HG02571 (cell line): ENCODE results near the gene AP1M1.
"Not testable (repeated sequence)": the region's sequence is repeated elsewhere in the genome, so short reads cannot be mapped to it uniquely, and the experiment has no call there.

Source experiments
- ATAC-seq: cut with Tn5 transposase; IDR thresholded peaks from one replicate; pipeline ENCODE4 v1.9.1; 2021; ENCODE audit warnings: mild to moderate bottlenecking, moderate library complexity; ENCODE audit not compliant: unreplicated experiment

AP1M1 gene

DNA sequence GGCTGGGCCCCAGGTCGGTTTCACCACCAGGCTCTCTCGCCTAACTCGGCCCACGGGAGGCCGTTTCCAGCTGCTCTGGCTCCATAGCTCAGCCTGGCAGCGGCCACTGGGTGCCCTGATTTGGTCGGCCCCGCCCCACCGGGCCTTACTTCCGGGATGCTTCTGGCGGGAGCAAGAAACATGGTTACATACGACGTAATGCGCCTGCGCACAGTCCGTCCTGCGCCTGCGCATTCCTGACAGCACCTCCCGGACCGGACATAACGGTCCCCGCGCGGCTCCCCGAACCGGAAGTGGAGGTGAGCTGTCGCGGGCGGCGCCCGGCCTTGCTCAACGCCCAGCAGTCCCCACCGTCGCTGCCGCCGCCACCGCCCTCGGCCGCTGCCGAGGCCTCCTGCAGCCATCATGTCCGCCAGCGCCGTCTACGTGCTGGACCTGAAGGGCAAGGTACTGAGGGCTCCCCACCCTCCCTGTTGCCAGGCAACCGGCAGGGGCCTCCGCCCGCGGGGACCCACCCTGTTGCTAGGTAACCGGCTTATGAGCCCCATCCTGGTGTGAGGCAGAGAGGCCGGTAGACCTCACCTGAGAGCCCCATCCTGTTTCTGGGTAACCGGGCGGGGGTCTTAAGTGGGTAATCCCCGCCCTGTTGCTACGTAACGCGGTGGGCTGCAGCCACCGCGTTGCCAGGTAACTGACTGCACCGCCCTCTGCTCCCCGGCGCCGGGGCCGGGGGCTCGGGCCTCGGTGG is at the start of gene AP1M1:
TSS of gene AP1M1 (plus strand) at position 290 of the 748 bp plus-strand sequence. CDS start at position 406, 116 bp downstream.
- ATAC-seq: peak; percentile 89

DNA sequence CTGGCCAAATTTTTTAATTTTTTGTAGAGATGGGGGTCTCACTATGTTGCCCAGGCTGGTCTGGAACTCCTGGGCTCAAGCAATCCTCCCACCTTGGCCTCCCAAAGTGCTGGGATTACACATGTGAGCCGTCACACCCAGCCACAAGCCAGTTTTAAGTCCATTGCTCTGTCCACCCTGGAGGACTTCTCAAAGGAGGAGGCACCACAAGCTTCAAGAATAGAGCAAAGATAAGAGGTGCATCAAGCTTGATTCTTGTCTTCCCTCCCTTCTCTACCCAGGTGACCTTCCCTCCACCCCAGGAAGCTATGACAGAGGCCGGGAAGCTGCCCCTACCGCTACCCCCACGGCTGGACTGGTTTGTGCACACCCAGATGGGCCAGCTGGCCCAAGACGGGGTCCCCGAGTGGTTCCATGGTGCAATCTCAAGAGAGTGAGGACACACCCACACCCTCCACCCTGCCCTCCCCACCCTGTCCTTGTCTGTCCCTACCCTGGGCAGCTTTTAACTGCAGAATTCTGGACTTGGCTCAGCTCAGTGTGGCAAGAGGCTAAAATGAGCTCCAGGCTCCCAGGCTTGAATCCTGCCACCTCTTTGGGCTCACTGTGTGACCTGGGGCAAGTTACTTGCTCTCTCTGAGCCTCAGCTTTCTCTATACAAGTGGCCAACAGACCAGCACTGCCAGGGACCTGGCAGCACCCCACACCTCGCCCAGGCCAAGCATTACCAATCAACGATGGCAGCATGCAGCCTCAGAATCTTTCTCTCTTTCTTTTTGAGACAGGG is 49.1 kb upstream of the AP1M1 start:
- no peak for ATAC-seq

DNA sequence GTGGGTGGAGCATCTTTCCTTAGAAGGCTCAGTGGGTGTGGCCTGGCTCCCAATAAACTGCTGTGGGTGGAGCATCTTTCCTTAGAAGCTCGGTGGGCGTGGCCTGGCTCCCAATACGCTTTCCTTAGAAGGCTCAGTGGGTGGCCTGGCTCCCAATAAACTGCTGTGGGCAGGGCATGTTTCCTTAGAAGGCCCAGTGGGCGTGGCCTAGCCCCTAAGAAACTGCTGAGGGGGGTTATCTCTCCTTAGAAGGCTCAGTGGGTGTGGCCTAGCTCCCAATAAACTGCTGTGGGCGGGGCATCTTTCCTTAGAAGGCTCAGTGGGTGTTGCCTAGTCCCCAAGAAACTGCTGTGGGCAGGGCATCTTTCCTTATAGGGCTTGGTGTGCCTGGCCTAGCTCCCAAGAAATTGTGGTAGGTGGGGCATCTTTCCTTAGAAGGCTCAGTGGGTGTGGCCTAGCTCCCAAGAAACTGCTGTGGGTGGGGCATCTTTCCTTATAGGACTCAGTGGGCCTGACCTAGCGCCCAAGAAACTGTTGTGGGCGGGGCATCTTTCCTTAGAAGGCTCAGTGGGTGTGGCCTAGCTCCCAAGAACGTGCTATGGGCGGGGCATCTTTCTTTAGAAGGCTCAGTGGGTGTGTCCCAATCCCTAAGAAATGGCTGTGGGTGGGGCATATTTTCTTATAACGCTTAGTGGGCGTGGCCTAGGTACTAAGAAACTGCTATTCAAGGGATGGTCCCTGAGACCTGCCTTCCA is 44.0 kb upstream of the AP1M1 start:
- ATAC-seq: no peak

DNA sequence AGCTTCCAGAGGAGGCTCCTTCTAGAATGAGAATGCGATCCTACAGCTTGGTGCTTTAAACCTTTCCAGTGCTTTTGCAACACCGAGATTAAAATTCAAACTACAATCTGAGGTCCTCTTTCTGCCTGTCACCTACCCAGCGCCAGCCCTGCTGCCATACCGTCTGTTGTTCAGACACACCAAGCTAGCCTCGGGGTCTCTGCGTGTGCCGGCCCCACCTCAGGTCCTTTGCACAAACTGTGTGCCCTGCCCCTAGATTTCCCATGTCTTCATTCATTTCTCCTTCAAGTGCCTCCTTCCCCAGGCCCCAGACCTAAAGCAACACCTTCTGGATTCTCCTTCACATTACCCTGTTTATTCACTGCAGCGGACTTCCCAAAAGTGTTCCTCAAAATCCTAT is 43.2 kb upstream of the AP1M1 start:
- ATAC-seq: no peak

DNA sequence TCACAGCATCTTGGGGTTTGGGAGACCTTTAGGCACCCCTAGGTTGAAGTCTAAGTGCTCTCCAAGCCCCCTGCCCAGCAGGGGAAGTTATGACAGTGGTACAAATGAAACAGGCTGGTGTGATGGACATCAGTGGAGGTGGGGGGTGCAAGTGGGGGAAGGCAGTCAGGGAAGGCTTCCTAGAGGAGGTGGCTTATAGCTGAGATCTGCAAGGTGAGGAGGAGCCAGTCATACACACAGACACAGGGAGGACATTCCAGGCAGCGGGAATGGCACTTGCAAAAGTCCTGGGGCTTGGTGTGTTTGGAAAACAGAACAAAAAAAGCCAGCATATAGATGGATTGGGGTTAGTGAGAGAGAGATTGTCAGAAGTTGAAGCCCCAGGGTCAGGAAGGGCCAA is 42.6 kb upstream of the AP1M1 start:
- ATAC-seq: no peak

DNA sequence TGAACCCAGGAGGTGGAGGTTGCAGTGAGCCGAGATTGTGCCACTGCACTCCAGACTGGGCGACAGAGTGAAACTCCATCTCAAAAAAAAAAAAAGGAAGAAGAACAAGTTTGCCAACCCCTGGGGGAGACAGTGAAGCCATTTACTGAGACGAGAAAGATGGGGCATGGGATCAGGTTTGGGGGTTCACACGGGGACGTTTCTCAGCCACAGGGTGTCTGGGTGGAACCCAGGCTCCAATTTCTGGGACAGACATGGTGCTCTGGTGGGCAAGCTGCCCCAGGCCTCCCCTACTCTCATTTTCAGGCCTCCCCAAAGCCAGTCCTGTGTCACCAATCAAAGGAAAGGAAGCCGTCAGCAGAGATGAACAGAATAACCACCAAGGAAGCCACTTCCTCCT is 40.8 kb upstream of the AP1M1 start:
- no peak for ATAC-seq

DNA sequence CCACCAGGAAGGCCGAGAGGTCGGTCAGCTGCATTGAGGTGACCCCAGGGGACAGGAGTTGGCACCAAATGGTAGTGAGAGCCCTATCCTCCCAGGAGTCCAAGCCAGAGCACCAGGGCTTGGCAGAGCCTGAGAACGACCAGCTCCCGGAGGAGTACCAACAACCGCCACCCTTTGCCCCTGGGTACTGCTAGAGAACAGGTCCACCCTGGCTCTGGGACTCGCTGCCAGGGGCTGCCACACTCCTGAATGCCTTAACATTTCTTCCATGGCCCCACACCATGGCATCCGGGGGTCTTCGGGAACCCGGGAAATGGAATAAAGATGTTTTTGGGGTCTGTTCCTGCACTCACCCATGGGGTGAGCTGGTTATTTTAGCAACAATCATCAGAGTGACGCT is 40.1 kb upstream of the AP1M1 start:
- ATAC-seq: no peak

DNA sequence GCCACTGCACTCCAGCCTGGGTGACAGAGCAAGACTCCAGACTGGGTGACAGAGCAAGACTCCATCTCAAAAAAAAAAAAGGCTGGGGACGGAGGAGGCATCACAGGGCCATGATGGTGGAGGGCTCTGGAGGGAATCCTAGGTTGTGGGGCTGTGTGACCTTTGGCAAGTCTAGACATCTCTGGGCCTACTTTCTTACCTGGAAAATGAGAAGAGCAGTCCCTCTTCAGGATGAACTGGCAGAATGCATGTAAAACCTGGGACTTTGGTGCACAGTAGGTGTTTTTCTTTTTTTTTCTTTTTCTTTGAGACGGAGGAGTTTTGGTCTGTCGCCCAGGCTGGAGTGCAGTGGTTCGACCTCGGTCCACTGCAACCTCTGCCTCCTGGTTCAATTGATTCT is 38.1 kb upstream of the AP1M1 start:
- ATAC-seq: no peak

DNA sequence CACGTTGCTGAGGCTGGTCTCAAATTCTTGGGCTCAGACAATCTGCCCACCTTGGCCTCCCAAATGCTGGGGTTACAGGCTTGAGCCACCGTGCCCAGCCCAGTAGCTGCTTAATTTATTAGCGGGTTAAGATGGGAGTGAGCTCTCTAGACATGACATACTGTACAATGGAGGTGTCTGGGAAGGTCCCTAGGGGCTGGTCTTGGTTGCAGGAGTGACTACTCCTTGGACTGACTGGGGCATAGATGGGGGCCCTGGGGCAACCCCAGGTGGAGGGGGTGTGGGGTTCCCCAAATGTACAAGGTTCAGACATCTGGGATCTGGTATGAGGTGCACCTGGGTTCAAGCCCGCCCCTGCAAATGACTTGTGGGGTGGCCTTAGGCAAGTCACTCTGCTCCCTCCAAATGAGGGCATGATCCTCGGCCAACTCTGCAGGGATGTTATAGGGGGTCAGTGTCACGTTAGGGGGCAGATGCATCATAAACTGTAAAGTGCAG is 37.2 kb upstream of the AP1M1 start:
- ATAC-seq: no peak

DNA sequence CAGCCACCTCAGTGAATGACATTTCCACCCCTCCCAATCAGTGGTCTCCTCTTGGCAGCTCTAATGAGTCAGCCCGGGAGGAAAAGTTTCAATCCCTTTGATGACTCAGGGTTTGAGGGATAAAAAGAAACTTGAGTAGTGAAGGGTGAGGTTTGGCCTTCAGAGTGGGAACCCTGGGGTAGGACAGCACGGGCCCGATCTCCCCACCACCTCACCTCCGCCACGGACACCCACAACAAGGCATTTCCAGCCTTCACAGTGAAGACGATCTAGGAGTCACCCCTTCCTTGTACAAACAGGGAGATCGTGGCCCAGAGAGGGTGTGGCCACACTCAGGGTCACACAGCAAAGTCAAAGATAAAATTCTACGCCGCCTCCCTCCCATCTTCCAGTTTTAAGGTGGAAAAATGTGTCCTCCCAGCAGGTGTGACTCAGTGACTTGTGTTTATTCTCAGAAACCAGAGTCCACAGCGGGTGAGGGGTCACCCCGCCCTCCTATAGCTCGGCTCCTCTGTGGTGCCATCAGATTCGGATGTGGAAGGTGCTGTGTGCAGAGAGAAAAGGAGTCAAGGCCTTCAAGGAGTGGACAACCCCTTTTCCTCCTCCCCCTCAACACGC is 36.7 kb upstream of the AP1M1 start:
- ATAC-seq: no peak

DNA sequence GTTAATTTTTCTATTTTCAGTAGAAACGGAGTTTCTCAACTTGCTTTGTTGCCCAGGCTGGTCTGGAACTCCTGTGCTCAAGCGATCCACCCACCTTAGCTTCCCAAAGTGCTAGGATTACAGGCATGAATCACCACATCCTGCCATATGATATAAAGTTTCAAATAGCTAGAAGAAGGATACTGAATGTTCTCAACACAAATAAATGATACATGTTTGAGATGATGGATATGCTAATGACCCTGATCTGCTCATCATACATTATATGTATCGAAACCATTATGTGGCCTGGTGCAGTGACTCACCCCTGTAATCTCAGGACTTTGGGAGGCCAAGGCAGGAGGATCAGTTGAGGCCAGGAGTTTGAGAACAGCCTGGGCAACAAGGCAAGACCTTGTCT is 35.9 kb upstream of the AP1M1 start:
- no peak for ATAC-seq

DNA sequence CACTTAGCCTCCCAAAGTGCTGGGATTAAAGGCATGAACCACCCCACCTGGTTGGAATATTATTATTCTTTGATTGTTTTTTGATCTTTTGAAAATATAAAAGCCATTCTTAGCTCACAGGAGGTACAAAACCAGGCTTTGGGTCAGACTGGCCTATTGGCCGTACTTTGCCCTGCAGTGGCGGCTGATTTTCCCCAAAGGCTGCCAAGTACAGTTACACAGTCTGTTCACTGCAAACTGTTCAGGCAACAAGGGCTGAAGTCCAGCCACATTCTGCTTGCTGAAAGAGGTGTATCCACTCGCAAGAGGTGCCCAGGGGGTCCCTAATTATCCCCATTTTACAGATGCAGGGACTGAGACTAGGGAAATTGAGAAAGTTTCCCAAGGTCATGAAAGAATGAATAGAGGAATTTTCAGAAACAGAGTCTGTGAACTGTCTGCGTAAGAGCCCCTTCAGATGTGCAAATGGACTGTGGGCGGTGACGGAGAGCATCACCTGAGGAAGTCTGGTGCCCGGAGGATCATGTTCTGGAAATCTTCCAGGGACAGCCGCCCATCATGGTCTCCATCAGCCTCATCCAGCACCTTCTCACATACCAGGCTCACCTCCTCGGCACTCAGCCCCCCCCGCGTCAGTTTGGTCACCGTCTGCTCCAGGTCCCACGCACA is 33.4 kb upstream of the AP1M1 start:
- no peak for ATAC-seq

DNA sequence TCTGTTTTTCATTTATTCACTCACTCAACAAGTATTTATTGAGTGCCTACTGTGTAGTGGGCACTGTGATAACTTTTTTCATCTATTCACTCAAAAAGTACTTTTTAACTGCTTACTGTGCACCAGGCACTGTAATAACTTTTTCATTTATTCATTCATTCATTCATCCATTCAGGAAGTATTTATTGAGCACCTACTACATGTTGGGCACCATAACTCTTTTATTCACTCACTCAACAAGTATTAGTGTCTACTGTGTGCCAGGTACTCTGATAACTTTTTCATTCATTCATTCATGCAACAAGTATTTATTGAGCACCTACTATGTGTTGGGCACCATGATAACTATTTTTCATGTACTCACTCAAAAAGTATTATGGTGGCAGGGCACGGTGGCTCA is 31.3 kb upstream of the AP1M1 start:
- no peak for ATAC-seq

DNA sequence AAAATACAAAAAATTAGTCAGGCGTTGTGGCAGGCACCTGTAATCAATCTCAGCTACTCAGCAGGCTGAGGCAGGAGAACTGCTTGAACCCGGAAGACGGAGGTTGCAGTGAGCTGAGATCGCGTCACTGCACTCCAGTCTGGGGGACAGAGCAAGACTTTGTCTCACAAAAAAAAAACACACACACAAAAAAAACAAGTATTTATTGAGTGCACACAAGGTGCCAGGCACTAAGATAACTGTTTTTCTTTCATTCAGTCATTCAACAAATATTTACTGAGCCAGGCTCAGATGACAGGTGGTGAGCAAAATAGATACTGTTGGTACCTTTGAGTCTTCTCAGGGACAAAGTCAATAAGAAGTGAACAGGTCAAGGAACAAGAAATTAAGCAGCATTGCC is 30.7 kb upstream of the AP1M1 start:
- no peak for ATAC-seq

DNA sequence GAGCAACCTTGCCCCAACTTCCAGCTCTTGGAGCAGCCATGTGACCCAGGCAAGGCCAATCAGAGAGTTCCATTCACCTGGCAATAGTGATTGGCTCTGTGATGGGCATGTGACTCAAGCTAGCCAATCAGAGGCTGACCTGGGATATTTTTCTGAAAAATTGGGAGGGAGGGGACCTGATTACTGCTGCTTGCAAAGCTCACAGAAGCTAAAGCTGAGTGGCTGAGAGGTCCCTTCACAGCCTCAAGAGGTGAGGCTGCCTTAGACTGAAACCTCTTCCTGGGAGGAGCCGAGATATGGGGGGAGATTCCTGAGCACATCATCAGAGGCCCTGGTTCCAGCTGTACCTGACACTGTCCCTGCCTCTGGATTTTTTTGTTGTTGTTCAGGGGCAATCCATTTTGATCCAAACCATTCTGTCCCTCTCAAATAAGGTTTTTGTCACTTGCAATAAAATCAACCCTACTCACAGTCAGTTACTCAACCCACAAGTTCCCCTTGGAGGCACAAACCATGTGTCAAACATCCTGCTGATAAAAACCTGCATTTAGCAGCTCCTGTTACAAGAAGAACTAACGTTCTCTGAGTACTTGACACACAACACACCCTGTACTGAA is 29.1 kb upstream of the AP1M1 start:
- no peak for ATAC-seq

DNA sequence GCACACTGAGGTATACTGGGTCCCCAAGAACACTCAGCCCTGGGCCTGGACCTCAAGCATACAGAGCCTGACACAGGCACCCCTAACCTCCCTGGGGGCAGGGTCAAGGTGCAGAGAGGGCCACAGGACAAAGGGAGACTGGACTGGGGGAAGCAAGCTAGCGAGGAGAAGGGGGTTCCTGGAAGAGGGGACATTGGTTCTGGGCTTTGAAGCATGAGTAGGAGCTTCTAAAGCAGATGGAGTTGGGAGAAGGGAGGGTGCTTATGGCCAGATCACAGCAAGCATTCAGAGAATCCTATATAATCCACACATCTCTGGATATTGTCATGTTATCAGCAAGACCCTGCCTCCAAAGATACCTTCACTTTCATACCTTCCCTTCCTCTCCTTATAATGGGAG is 27.6 kb upstream of the AP1M1 start:
- ATAC-seq: no peak

DNA sequence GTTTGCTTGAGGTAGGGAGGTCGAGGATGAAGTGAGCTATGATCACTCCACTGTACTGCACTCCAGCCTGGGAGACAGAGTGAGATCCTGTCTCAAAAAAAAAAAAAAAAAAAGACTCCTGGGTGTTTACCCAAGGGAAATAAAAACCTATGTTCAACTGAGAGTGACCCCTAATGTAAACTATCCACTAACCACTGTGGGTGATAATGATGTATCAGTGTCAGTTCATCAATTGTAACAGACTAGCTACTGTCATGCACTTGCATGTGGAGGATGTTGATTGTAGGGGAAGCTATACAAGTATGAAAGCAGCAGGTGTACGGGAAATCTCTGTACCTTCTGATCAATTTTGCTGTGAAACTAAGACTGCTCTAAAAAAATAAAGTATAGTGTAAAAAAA is 21.8 kb upstream of the AP1M1 start:
- no peak for ATAC-seq

DNA sequence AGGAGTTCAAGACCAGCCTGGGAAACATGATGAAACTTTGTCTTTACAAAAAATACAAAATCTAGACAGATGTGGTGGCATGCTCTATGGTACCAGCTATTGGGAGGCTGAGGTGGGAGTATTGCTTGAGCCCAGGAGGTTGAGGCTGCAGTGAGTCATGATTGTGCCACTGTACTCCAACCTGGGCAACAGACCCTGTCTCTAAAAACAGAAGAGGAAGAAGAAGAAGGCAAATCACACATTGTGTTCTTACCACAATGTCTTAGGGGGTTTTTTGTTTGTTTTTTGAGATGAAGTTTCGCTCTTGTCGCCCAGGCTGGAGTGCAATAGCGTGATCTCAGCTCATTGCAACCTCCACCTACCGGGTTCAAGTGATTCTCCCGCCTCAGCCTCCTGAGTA is 18.8 kb upstream of the AP1M1 start:
- not testable (repeated sequence) for ATAC-seq

DNA sequence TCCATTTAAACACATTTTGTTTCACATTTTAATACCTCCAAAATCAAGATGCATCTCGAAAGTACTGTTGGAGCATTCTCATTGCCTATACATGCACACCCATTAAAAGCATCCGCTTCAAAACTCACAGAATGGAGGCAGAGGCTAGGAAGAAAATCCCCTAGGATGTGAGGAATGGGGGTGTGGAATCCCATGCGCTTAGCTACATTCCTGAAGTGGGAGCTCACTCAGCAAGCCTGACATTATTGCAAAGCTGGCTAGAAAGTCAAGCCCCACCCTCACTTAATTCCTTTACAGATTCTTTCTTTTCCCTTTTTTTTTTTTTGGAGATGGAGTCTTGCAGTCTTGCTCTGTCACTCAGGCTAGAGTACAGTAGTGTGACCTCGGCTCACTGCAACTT is 17.1 kb upstream of the AP1M1 start:
- no peak for ATAC-seq

DNA sequence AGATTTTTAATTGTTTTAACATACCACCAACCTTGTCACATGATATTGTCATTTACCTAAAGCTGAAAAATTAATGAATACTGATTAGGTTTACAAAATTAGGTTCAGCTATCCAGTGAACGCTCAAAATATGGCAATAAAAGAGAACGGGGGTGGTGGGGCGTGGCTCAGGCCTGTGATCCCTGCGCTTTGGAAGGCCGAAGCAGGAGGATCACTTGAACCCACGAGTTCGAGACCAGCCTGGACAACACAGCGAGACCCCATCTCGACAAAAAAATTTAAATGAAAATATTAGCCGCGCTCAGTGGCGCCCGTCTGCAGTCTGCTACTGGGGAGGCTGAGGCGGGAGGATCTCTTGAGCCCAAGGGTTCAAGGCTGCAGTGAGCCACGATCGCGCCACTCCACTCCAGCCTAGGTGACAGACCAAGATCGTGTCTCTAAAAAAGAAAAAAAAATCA is 13.0 kb upstream of the AP1M1 start:
- no peak for ATAC-seq
